GM12872 (cell line): ENCODE measurements around the gene CD8B.

Experiments used
- TF ChIP-seq, protein P1 (sequence below): IDR thresholded peaks from 3 replicates; pipeline ENCODE4 v1.5.1; 2011; ENCODE audit warnings: low read depth, mild to moderate bottlenecking, low read length, moderate library complexity; ENCODE audit not compliant: insufficient read depth

The CD8B gene

DNA sequence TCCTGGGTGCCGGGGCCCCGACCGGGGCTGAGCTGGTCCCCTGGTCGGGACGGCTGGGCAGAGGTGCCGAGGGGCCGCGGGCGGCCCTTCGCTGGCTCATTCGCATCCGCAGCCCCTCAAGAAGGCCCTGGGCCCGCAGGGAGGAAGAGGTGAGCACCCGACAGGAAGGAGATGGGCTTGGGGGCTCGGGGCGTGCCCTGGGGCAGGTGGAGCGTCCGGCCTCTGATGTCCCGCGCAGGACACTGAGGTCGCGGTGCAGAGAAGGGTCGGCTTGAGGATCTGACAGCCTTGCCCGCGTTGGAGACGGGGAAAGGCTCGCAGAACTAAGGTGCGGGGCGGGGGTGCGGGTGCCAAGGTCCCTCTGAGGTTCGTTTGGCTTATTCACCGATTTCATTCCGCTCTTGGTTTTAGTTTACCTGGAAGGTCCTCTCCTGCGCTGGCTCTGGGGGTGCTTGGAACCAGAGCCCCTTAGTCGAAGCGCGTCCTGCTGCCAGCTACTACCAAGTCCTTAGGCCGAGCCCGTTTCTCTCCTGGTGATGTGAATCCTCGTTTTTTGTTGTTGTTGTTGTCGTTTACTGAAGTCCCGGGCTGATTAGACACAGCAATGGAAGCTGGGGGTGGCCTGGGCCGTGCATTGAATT is 52.1 kb downstream of the CD8B start:
- TF ChIP-seq, protein P1, sequence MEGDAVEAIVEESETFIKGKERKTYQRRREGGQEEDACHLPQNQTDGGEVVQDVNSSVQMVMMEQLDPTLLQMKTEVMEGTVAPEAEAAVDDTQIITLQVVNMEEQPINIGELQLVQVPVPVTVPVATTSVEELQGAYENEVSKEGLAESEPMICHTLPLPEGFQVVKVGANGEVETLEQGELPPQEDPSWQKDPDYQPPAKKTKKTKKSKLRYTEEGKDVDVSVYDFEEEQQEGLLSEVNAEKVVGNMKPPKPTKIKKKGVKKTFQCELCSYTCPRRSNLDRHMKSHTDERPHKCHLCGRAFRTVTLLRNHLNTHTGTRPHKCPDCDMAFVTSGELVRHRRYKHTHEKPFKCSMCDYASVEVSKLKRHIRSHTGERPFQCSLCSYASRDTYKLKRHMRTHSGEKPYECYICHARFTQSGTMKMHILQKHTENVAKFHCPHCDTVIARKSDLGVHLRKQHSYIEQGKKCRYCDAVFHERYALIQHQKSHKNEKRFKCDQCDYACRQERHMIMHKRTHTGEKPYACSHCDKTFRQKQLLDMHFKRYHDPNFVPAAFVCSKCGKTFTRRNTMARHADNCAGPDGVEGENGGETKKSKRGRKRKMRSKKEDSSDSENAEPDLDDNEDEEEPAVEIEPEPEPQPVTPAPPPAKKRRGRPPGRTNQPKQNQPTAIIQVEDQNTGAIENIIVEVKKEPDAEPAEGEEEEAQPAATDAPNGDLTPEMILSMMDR = no peak

DNA sequence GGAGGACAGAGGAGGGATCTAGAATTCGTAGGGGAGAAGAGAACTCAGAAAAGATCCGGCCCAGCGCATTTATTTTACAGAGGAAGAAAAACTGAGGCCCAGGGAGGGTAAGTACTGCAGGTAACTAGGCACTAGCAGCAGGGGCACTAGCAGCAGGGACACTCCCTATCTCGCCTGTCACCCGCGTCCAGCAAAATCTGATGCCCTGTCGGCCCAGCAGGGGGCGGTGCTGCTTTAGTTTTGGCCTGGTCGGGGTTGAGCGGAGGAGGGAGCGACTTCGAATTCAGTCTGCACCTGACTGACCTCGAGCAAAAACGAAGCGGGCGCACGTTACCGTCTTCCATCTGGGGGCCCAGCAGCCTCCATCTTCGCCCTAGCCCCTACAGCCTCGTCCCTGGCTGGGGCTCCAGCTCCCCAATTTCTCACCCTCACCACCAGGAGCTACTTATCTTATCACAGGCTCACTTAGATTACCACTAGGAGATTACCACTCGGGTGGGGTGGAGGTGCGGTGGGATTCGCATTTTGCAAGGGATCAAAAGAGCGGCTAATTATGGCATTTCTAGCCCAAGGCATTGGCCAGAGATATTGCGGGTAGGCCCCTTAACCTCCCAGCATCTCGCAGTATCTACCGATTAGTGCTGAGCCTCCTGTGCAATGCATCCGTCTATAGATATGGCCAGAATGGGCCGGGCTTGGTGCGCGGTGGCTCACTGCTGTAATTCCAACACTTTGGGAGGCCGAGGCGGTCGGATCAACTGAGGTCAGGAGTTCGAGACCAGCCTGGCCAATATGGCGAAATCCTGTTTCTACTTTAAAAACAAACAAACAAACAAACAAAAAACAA is 53.1 kb downstream of the CD8B start:
- TF ChIP-seq, protein P1 = peak; percentile 93

DNA sequence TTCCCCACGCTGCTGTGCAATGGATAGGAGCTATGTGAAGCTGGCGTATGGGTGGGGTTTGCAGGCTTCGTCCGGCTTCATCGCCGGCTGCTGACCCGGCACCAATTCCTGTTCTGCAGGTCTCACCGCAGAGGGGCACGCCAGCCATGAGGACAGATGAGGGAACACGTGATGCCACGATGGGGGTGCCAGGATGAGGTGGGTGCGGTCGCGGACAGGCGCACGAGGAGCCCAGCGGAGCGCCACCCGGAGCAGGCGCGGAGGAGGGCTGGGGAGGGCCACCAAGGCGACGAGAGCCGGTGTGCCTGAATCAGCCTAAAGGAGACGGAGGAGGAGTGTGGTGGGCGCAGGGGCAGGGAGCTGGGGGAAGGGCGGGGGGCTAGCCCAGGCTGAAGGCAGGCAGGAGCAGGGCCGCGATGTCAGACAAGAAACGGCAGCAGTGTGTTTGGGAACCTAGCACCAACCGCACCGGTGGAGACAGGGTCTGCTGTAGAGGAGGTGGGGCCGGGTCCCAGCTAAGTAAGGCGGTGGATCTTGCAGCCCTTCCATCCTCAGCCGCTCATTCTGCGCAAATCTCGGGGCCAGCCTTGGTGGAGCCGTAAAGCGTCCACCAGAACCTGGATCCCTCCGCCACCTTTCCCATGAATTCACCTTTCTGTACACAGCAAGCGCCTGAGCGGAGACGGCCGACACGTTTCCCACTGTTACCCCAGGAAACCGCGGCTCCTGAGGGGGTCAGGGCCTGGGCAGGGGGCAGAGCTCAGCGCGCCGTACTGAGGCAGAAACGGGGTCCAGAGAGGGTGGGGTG is 54.0 kb downstream of the CD8B start:
- TF ChIP-seq, protein P1 = no peak

DNA sequence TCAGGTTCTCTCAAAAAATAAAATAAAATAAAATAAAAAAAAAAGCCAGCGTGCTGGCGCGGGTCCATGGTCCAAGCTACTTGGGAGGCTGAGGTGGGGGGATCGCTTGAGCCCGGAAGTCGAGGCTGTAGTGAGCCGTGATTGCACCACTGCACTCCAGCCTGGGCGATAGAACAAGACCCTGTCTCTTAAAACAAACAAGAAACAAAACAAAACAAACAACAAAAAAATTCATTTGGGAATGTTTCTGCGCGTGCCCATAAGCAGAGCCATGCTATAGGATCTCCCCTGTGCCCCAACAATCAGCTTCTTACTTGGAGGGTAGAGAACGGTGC is 54.6 kb downstream of the CD8B start:
- TF ChIP-seq, protein P1 = no peak

DNA sequence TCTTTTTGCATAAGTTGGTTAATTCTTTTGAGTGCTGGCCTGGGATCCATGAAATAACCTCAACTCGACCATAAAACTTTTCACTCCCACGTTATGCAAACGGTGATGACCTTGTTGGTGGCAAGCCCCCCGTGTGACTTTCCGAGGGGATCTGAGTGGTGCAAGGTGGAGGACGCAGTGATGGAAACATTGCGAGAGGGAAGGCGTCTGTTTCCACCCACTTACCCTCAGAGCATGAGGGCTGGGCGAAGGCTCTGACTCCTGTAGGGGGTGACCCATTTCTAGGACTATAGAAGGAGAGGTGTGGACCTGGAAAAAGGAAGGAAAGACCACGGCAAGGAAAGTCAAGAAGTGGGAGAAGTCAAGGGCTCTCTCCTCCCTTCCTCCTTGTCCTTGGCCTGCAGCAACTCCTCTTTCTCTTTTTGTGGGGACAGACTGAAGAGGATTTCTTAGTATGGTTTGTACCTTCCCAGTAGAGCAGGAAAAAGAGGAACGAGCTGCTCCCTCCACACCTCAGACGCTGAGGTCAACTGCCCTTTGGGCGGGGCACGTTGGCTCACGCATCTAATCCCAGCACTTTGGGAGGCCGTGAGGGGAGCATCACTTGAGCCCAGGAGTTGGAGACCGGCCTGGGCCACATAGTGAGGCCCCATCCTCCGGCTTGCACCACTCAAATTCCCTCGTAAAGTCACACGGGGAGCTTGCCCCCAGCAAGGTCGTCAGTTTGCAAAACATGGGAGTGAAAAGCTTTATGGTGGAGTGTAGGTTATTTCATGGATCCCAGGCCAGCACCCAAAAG is 55.4 kb downstream of the CD8B start:
- TF ChIP-seq, protein P1 = no peak

DNA sequence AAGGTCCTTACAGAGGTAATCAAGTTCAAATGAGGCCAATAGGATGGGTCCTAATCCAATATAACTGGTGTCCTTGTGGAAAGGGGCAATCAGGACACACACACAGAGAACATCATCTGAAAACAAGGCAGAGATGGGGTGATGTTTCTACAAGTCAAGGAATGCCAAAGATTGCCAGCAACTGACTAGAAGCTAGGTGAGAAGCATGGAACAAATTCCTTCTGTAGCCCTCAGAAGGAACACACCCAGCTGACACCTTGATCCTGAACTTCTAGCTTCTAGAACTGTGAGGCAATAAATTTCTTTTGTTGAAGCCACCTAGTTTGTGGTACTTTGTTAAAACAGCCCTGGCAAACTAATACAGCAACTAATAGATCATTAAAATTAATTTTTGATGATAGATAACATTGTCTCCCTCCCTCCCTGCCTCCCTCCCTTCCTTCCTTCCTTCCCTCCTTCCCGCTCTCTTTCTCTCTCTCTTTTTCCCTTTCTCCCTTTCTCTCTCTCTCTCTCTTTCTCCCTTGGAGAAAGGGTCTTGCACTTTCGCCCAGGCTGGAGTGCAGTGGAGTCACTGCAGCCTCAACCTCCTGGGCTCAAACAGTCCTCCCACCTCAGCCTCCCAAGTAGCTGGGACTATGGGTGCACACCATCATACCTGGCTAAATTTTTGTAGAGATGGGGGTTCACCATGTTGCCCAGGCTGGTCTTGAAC is 60.7 kb downstream of the CD8B start:
- TF ChIP-seq, protein P1 = no peak
